ENCODE data around the gene MYADML2.

The MYADML2 gene

GRCh38 chr17:81992306-81993102 lies 45.5 kb upstream of the MYADML2 start:
- Histone ChIP-seq H3K27ac (ENCODE audit: low read depth, low read length) (no peak overlapping the region), H3K9me3 (ENCODE audit: insufficient read depth, low read length) (no peaks in the 10 kb centered on the region), H3K9ac (ENCODE audit: low read length) (no peak overlapping the region), H3K36me3 (ENCODE audit: low read length) (no peaks in the 10 kb centered on the region), H3K4me2 (ENCODE audit: low read depth, low read length, poor library complexity, severe bottlenecking) (no peak overlapping the region), H3F3A (ENCODE audit: insufficient read depth) (no peaks in the 10 kb centered on the region), H2AFZ (ENCODE audit: low read depth, low read length, severe bottlenecking) (no peak overlapping the region), H4K20me1 (ENCODE audit: low read depth, low read length) (no peaks in the 10 kb centered on the region), H3K27me3 (ENCODE audit: low read length) (no peaks in the 10 kb centered on the region), H3K79me2 (ENCODE audit: insufficient read depth, low read length) (peaks cover 6% of the 10 kb centered on the region; the same call in 1 of the 2 replicates), H3K9me2 (replicated peaks; ENCODE audit: insufficient read depth, low read length) (no peaks in the 10 kb centered on the region), H3K4me3 (ENCODE audit: insufficient read depth, low read length, poor library complexity, severe bottlenecking) (no peak overlapping the region)
- TF ChIP-seq EZH2phosphoT487 (conservative IDR thresholded peaks at IDR 0.05; ENCODE audit: low read length) (no peak), CTCF (IDR thresholded peaks at IDR 0.05; ENCODE audit: insufficient read depth, low read length, poor library complexity, severe bottlenecking) (no peak)

GRCh38 chr17:81991684-81992305 lies 44.8 kb upstream of the MYADML2 start:
- no peak overlapping the region for H3K27ac ChIP-seq (ENCODE audit: low read depth, low read length)

GRCh38 chr17:81990836-81991683 lies 44.0 kb upstream of the MYADML2 start:
- H3K9me3 ChIP-seq (ENCODE audit: insufficient read depth, low read length): no peaks in the 10 kb centered on the region
- no peak overlapping the region for H2AFZ ChIP-seq (ENCODE audit: low read depth, low read length, severe bottlenecking)
- no peaks in the 10 kb centered on the region for H3K9me2 ChIP-seq (replicated peaks; ENCODE audit: insufficient read depth, low read length)
- no peak overlapping the region for H3K4me2 ChIP-seq (ENCODE audit: low read depth, low read length, poor library complexity, severe bottlenecking)
- no peaks in the 10 kb centered on the region for H4K20me1 ChIP-seq (ENCODE audit: low read depth, low read length)
- no peak overlapping the region for H3K9ac ChIP-seq (ENCODE audit: low read length)
- H3K79me2 ChIP-seq (ENCODE audit: insufficient read depth, low read length): peaks cover 6% of the 10 kb centered on the region; the same call in 1 of the 2 replicates
- H3K4me3 ChIP-seq (ENCODE audit: insufficient read depth, low read length, poor library complexity, severe bottlenecking): no peak overlapping the region
- H3F3A ChIP-seq (ENCODE audit: insufficient read depth): no peaks in the 10 kb centered on the region
- TF ChIP-seq EZH2phosphoT487 (conservative IDR thresholded peaks at IDR 0.05; ENCODE audit: low read length) (no peak), CTCF (IDR thresholded peaks at IDR 0.05; ENCODE audit: insufficient read depth, low read length, poor library complexity, severe bottlenecking) (no peak)
- no peak overlapping the region for H3K27ac ChIP-seq (ENCODE audit: low read depth, low read length)
- no peaks in the 10 kb centered on the region for H3K36me3 ChIP-seq (ENCODE audit: low read length)
- H3K27me3 ChIP-seq (ENCODE audit: low read length): no peaks in the 10 kb centered on the region

More at GRCh38 chr17:81991684-81992305, 44.8 kb upstream of the MYADML2 start:
- H4K20me1 ChIP-seq (ENCODE audit: low read depth, low read length): no peaks in the 10 kb centered on the region
- no peak overlapping the region for H3K4me3 ChIP-seq (ENCODE audit: insufficient read depth, low read length, poor library complexity, severe bottlenecking)
- peaks cover 6% of the 10 kb centered on the region; the same call in 1 of the 2 replicates for H3K79me2 ChIP-seq (ENCODE audit: insufficient read depth, low read length)
- H3K4me2 ChIP-seq (ENCODE audit: low read depth, low read length, poor library complexity, severe bottlenecking): no peak overlapping the region
- no peaks in the 10 kb centered on the region for H3K9me3 ChIP-seq (ENCODE audit: insufficient read depth, low read length)
- H2AFZ ChIP-seq (ENCODE audit: low read depth, low read length, severe bottlenecking): no peak overlapping the region
- H3K36me3 ChIP-seq (ENCODE audit: low read length): no peaks in the 10 kb centered on the region
- no peak overlapping the region for H3K9ac ChIP-seq (ENCODE audit: low read length)
- H3K9me2 ChIP-seq (replicated peaks; ENCODE audit: insufficient read depth, low read length): no peaks in the 10 kb centered on the region
- TF ChIP-seq EZH2phosphoT487 (conservative IDR thresholded peaks at IDR 0.05; ENCODE audit: low read length) (no peak), CTCF (IDR thresholded peaks at IDR 0.05; ENCODE audit: insufficient read depth, low read length, poor library complexity, severe bottlenecking) (no peak)
- H3K27me3 ChIP-seq (ENCODE audit: low read length): no peaks in the 10 kb centered on the region
- no peaks in the 10 kb centered on the region for H3F3A ChIP-seq (ENCODE audit: insufficient read depth)

Data from SU-DHL-6 (cell line).